B cell (primary cell): ENCODE data around the gene HLA-DQB2. TPM values are rescaled to one million over a fixed set of nuclear protein-coding genes. Genes with fewer than 3 reads are reported as not detected.

Experiments
- ATAC-seq: fragments of 200-7000 bp; cut with Tn5 transposase; one replicate; pipeline ENCODE4 v1.10.0; 2021; ENCODE audit warnings: low read depth, mild to moderate bottlenecking, moderate number of reproducible peaks, moderate library complexity
- CTCF ChIA-PET: fragments of 350-600 bp; sonication (Branson Sonifier 250); formaldehyde crosslinking; loops from one replicate; lab custom pipeline; 2021; ENCODE audit warnings: antibody characterized with exemption, inconsistent platforms; lab: Charles Lee
- POLR2A ChIA-PET: fragments of 350-600 bp; sonication (Branson Sonifier 250); formaldehyde crosslinking; loops from one replicate; lab custom pipeline; 2021; ENCODE audit warnings: antibody characterized with exemption; lab: Charles Lee
- DNase-seq: peaks from one replicate; pipeline ENCODE4 v3.0.0; 2013
- H2AFZ ChIP-seq: 2 replicates; pipeline ENCODE4 v1.6.1; 2012; ENCODE audit warnings: mild to moderate bottlenecking, low read depth, low read length; ENCODE audit not compliant: insufficient read depth, poor library complexity, severe bottlenecking
- H3K27ac ChIP-seq, 2 donors: 1 replicate in 1 of 2; 2 replicates in 1 of 2; pipeline ENCODE4 v1.5.1; 2012 to 2013; ENCODE audit warnings: low read length in 2 of 2, mild to moderate bottlenecking in 2 of 2, moderate library complexity in 1 of 2
- H3K27me3 ChIP-seq, 4 experiments: fragments of 200-600 bp in 1 of 4; sonication (generic) in 1 of 4; replicated peaks in 1 of 4; 1 replicate in 2 of 4; 2 replicates in 2 of 4; pipeline versions ENCODE4 v1.6.1 to v1.7.0; 2013 to 2016; ENCODE audit warnings: low read length in 3 of 4, mild to moderate bottlenecking in 2 of 4, mixed read lengths in 1 of 4, moderate library complexity in 1 of 4; ENCODE audit not compliant: insufficient read depth in 4 of 4, control insufficient read depth in 3 of 4; ENCODE audit errors: control extremely low read depth in 1 of 4
- H3K36me3 ChIP-seq, 2 experiments: replicated peaks in 1 of 2; 1 replicate in 1 of 2; 2 replicates in 1 of 2; pipeline versions ENCODE4 v1.6.1 to v1.7.1; 2013; ENCODE audit warnings: low read length in 1 of 2; ENCODE audit not compliant: insufficient read depth in 2 of 2, control insufficient read depth in 1 of 2; ENCODE audit errors: control extremely low read depth in 1 of 2, extremely low read depth in 1 of 2
- H3K4me1 ChIP-seq, 2 donors: fragments of 200-600 bp in 1 of 2; sonication (generic) in 1 of 2; 1 replicate in 1 of 2; 2 replicates in 1 of 2; pipeline versions ENCODE4 v1.5.1 to v1.6.1; 2013 to 2017; ENCODE audit warnings: low read length in 2 of 2; ENCODE audit not compliant: control insufficient read depth in 2 of 2, insufficient read depth in 2 of 2
- H3K4me2 ChIP-seq: replicated peaks from 2 replicates; pipeline ENCODE3; 2012; ENCODE audit warnings: mild to moderate bottlenecking, low read depth, low read length; ENCODE audit not compliant: poor library complexity, severe bottlenecking
- H3K4me3 ChIP-seq, 5 experiments: fragments of 200-600 bp in 1 of 5; sonication (generic) in 1 of 5; 1 replicate in 3 of 5; 2 replicates in 2 of 5; pipeline versions ENCODE4 v1.5.1 to v1.7.0; 2011 to 2016; ENCODE audit warnings: low read length in 4 of 5, mild to moderate bottlenecking in 4 of 5, low read depth in 2 of 5, control low read depth in 1 of 5, moderate library complexity in 1 of 5; ENCODE audit not compliant: insufficient read depth in 1 of 5; ENCODE audit errors: control extremely low read depth in 1 of 5, extremely low read depth in 1 of 5
- H3K79me2 ChIP-seq: fragments of 200-600 bp; sonication (generic); one replicate; pipeline ENCODE4 v1.6.0; 2016; ENCODE audit warnings: low read length; ENCODE audit not compliant: control insufficient read depth, insufficient read depth
- H3K9ac ChIP-seq: fragments of 200-600 bp; sonication (generic); 2 replicates; pipeline ENCODE4 v1.6.1; 2017; ENCODE audit warnings: mild to moderate bottlenecking, low read length, moderate library complexity
- H3K9me3 ChIP-seq, 3 donors: one replicate each; pipeline versions ENCODE4 v1.6.1 to v1.7.1; 2013; ENCODE audit warnings: low read length in 2 of 3; ENCODE audit not compliant: control insufficient read depth in 2 of 3, insufficient read depth in 1 of 3; ENCODE audit errors: control extremely low read depth in 1 of 3
- H4K20me1 ChIP-seq: 2 replicates; pipeline ENCODE4 v1.6.0; 2012; ENCODE audit warnings: mild to moderate bottlenecking, low read length; ENCODE audit not compliant: insufficient read depth, control insufficient read depth, poor library complexity, severe bottlenecking
- H3K27ac Mint-ChIP-seq: one replicate; pipeline ENCODE4 v1.8.0; 2021; ENCODE audit warnings: mixed read lengths
- H3K27me3 Mint-ChIP-seq: one replicate; pipeline ENCODE4 v1.8.0; 2021; ENCODE audit warnings: mixed read lengths
- H3K4me1 Mint-ChIP-seq: one replicate; pipeline ENCODE4 v1.8.0; 2021; ENCODE audit warnings: mixed read lengths
- H3K4me3 Mint-ChIP-seq: one replicate; pipeline ENCODE4 v1.8.0; 2021; ENCODE audit warnings: mixed read lengths
- H3K9me3 Mint-ChIP-seq: one replicate; pipeline ENCODE4 v1.8.0; 2022; ENCODE audit warnings: mixed read lengths; ENCODE audit not compliant: insufficient read depth
- EZH2 ChIP-seq: IDR thresholded peaks from 2 replicates; pipeline ENCODE4 v1.6.1; 2012; ENCODE audit warnings: borderline replicate concordance, low read depth, mild to moderate bottlenecking, moderate library complexity, low read length; ENCODE audit not compliant: insufficient read depth, poor library complexity, severe bottlenecking
- WGBS: methylation state at CpG from one replicate; pipeline ENCODE4 v1.1.5; 2013; ENCODE audit warnings: missing lambda C conversion rate; ENCODE audit not compliant: insufficient coverage; 5-methylcytosine and 5-hydroxymethylcytosine counted together
- intact Hi-C: fragments of 100-400 bp; cut with micrococcal nuclease; formaldehyde crosslinking; loops from one replicate; pipeline ENCODE4 v1.10.0; 2022
- polyA plus RNA-seq: library from polyadenylated mRNA; depleted of rRNA; stranded (reverse); fragments of >200 nt; gene quantifications from 2 replicates; pipeline ENCODE4 v1.2.3, GENCODE V29; 2012
- total RNA-seq, 2 donors: library from RNA; stranded (reverse); fragments of 120-200 nt in 1 of 2; gene quantifications; 1 replicate in 1 of 2; 2 replicates in 1 of 2; pipeline versions ENCODE4 v1.2.3 to v1.2.4, GENCODE V29; 2013 to 2022
- TF ChIP-seq, protein P1 (sequence below): fragments of 200-600 bp; IDR thresholded peaks from one replicate; pipeline ENCODE4 v1.8.0; 2022; ENCODE audit warnings: antibody characterized with exemption, mild to moderate bottlenecking

HLA-DQB2 gene
- total and polyA plus RNA-seq, 2 donors (not counting 1 experiment from before 2014, with no cell fraction given): 41.1 to 109 TPM

DNA sequence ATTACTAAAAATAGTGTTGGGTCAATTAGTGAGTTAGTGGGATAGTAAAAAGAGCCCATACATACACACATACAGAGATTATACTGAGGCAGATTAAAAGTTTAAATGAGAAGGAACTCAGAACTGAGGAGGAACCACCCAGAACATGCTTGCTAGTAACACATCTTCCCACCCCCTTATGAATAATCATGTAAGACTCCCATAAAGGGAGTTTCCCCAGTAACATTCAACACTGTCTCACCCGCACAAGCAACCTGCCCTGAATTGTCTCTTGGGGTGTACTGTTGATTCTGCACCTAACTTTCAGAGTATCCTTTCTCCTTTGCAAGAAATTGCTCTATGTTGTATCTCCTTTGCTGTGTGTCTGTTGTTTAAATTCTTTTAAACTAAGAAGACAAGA lies 11.1 kb upstream of the HLA-DQB2 start:
- Histone ChIP-seq H3K4me2 (no peak overlapping the region), H3K4me1 (peaks cover 0 to 4% of the 10 kb centered on the region in 2 donors), H3K27ac (no peak overlapping the region), H3K9ac (no peak overlapping the region), H3K9me3 (no peaks in the 10 kb centered on the region), H4K20me1 (no peaks in the 10 kb centered on the region), H3K27me3 (peaks cover 0 to 6% (median 2%) of the 10 kb centered on the region in 4 experiments), H3K4me3 (no peak overlapping the region), H3K36me3 (no peaks in the 10 kb centered on the region), H3K79me2 (no peaks in the 10 kb centered on the region), H2AFZ (no peak overlapping the region)
- DNase-seq (peak; percentile 42), ATAC-seq (peak; percentile 54)
- intact Hi-C loops: no loop called here
- no peak for TF ChIP-seq EZH2
- TF ChIP-seq, protein P1, sequence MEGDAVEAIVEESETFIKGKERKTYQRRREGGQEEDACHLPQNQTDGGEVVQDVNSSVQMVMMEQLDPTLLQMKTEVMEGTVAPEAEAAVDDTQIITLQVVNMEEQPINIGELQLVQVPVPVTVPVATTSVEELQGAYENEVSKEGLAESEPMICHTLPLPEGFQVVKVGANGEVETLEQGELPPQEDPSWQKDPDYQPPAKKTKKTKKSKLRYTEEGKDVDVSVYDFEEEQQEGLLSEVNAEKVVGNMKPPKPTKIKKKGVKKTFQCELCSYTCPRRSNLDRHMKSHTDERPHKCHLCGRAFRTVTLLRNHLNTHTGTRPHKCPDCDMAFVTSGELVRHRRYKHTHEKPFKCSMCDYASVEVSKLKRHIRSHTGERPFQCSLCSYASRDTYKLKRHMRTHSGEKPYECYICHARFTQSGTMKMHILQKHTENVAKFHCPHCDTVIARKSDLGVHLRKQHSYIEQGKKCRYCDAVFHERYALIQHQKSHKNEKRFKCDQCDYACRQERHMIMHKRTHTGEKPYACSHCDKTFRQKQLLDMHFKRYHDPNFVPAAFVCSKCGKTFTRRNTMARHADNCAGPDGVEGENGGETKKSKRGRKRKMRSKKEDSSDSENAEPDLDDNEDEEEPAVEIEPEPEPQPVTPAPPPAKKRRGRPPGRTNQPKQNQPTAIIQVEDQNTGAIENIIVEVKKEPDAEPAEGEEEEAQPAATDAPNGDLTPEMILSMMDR: no peak
- Mint-ChIP-seq H3K27ac (no peak overlapping the region), H3K4me3 (no peak overlapping the region), H3K4me1 (peaks cover 4% of the 10 kb centered on the region), H3K9me3 (no peaks in the 10 kb centered on the region), H3K27me3 (peaks cover 13% of the 10 kb centered on the region)
- no CpG with 5 or more reads among the region's 1 CpG for WGBS
- POLR2A ChIA-PET: no interaction called here
- CTCF ChIA-PET: interaction anchor here (3.6 kb wide), 1 partner anchor 12 kb away, joined by 16 read pairs; no protein-coding TSS in a partner anchor

GRCh38 chr6:32772656-32773055 lies 9.3 kb upstream of the HLA-DQB2 start:
- no peak overlapping the region for H3K9ac ChIP-seq
- no peak overlapping the region for H3K4me3 ChIP-seq
- no peak overlapping the region for H3K4me2 ChIP-seq
- H3K27me3 ChIP-seq: peaks cover 0 to 12% (median 5%) of the 10 kb centered on the region in 4 experiments
- TF ChIP-seq, protein P1: no peak
- no peak for TF ChIP-seq EZH2
- H3K79me2 ChIP-seq: no peaks in the 10 kb centered on the region
- no CpG with 5 or more reads among the region's 1 CpG for WGBS
- peaks cover 24% of the 10 kb centered on the region for H3K27me3 Mint-ChIP-seq
- DNase-seq: no peak
- H3K4me3 Mint-ChIP-seq: no peak overlapping the region
- H3K4me1 ChIP-seq: peaks cover 0 to 4% of the 10 kb centered on the region in 2 donors
- H2AFZ ChIP-seq: no peak overlapping the region
- ChIA-PET CTCF (no interaction called here), POLR2A (interaction anchor here (0.7 kb wide), 1 partner anchor 199 kb away, joined by 4 read pairs; no protein-coding TSS in a partner anchor)
- no peaks in the 10 kb centered on the region for H4K20me1 ChIP-seq
- H3K4me1 Mint-ChIP-seq: peaks cover 4% of the 10 kb centered on the region
- no peaks in the 10 kb centered on the region for H3K9me3 ChIP-seq
- H3K36me3 ChIP-seq: no peaks in the 10 kb centered on the region
- no peak for ATAC-seq
- intact Hi-C loops: no loop called here
- no peak overlapping the region for H3K27ac Mint-ChIP-seq
- H3K9me3 Mint-ChIP-seq: no peaks in the 10 kb centered on the region
- H3K27ac ChIP-seq: no peak overlapping the region
